ENCODE data around the gene GDE1. TPM values are rescaled to one million over a fixed set of nuclear protein-coding genes. Genes with fewer than 3 reads are reported as not detected.

Gene GDE1
- polyA plus RNA-seq, 2 of the 4 experiments (the other 2 are of a cell fraction), result 54.9 to 85.2 TPM

- no peaks in the 10 kb centered on the region for H3K9me3 ChIP-seq
- POLR2A ChIA-PET, result no interaction called here
- 100% methylated on average over 2 of the region's 2 CpGs for WGBS (ENCODE audit: missing lambda C conversion rate)
- no peak for FAIRE-seq
- H3K4me2 ChIP-seq, result no peak overlapping the region
- H3K27ac ChIP-seq, result no peak overlapping the region
- no peak for TF ChIP-seq CEBPB (IDR thresholded peaks at IDR 0.05)
- no peak for TF ChIP-seq RNF2 (IDR thresholded peaks at IDR 0.05; ENCODE audit: borderline replicate concordance, low read depth)
- TF ChIP-seq EP300 (IDR thresholded peaks at IDR 0.05), result no peak
- TF ChIP-seq CHD2 (IDR thresholded peaks at IDR 0.05; ENCODE audit: low read length, partially characterized antibody), result no peak
- no peak for TF ChIP-seq POLR2A (IDR thresholded peaks at IDR 0.05; ENCODE audit: low read length)
- no peak for TF ChIP-seq FOXS1 (CRISPR knock-in tag; IDR thresholded peaks at IDR 0.05)
- no peak for TF ChIP-seq GATA3 (IDR thresholded peaks at IDR 0.05; ENCODE audit: borderline replicate concordance)
- TF ChIP-seq MAX (IDR thresholded peaks at IDR 0.05), result no peak
- no peak for TF ChIP-seq RFX5 (IDR thresholded peaks at IDR 0.05)
- TF ChIP-seq HOXA7 (CRISPR knock-in tag; IDR thresholded peaks at IDR 0.05), result no peak
- TF ChIP-seq CBX2 (IDR thresholded peaks at IDR 0.05; ENCODE audit: borderline replicate concordance, low read depth), result no peak
- no peak for TF ChIP-seq E2F6 (IDR thresholded peaks at IDR 0.05; ENCODE audit: borderline replicate concordance, low read depth)
- no peak for TF ChIP-seq JUNB (IDR thresholded peaks at IDR 0.05)
- TF ChIP-seq SMC3 (IDR thresholded peaks at IDR 0.05), result no peak
- TF ChIP-seq USF2 (IDR thresholded peaks at IDR 0.05), result no peak
- TF ChIP-seq MAZ (IDR thresholded peaks at IDR 0.05; ENCODE audit: borderline replicate concordance, low read depth, low read length), result no peak
- TF ChIP-seq MAFK (IDR thresholded peaks at IDR 0.05; ENCODE audit: partially characterized antibody), result no peak
- ATAC-seq, result no peak
- H3K4me1 ChIP-seq, result peaks cover 8% of the 10 kb centered on the region; the same call in 2 of the 3 replicates
- DNase-seq (ENCODE audit: low read depth in 1 of 2, low spot score in 1 of 2), result no peak
- CTCF ChIA-PET, result interaction anchor here (1.1 kb wide), 1 partner anchor 43 kb away, joined by 3 read pairs; no protein-coding TSS in a partner anchor
- H3K4me3 ChIP-seq, result no peak overlapping the region
Measured at GRCh38 chr16:19460397-19460796, 61.5 kb downstream of the GDE1 start.

GRCh38 chr16:19458722-19459379 is 63.0 kb downstream of the GDE1 start:
- H3K4me1 ChIP-seq, result peaks cover 3% of the 10 kb centered on the region; the same call in 2 of the 3 replicates
- no peak overlapping the region for H3K27ac ChIP-seq
- no peak overlapping the region for H3K4me2 ChIP-seq
- ChIA-PET CTCF (interaction anchor here (0.7 to 1.0 kb wide), 2 partner anchors 14 to 49 kb away, joined by 3 read pairs; no protein-coding TSS in a partner anchor), POLR2A (no interaction called here)
- no peak for DNase-seq (ENCODE audit: low read depth in 1 of 2, low spot score in 1 of 2)
- H3K9me3 ChIP-seq, result no peaks in the 10 kb centered on the region
- FAIRE-seq, result no peak
- no peak for TF ChIP-seq TP53 (CRISPR knock-in tag; IDR thresholded peaks at IDR 0.05)
- TF ChIP-seq RCOR1 (IDR thresholded peaks at IDR 0.05; ENCODE audit: low read depth, low read length), result no peak
- TF ChIP-seq CHD2 (IDR thresholded peaks at IDR 0.05; ENCODE audit: low read length, partially characterized antibody), result no peak
- H3K4me3 ChIP-seq, result no peak overlapping the region
- 91% methylated on average over 9 of the region's 9 CpGs for WGBS (ENCODE audit: missing lambda C conversion rate)
- no peak for ATAC-seq

Other genes with a start within 250 kb of the GDE1 start
- gene CLEC19A, start 236.4 kb downstream of the GDE1 start, polyA plus RNA-seq (2011; rRNA removed), result 0.09 and 0.15 TPM in 2 replicates
- gene CLEC19A, start 236.4 kb downstream of the GDE1 start, polyA plus RNA-seq (2017; fragmentation: RNase III; extraction: RNeasy Plus Mini Kit Qiagen cat#74134 plus additional on column Dnase treatment), result 0.49 to 0.58 TPM (median 0.50 TPM) in 3 replicates
- 14.8 and 17.1 TPM in 2 replicates for gene TMC5, start 104.2 kb downstream of the GDE1 start, polyA plus RNA-seq (2011; rRNA removed)
- gene TMC5, start 104.2 kb downstream of the GDE1 start, polyA plus RNA-seq (2017; fragmentation: RNase III; extraction: RNeasy Plus Mini Kit Qiagen cat#74134 plus additional on column Dnase treatment), result 8.3 to 11.1 TPM (median 9.5 TPM) in 3 replicates
- 14.0 and 15.3 TPM in 2 replicates for gene CCP110, start 1.8 kb upstream of the GDE1 start, polyA plus RNA-seq (2011; rRNA removed)
- 11.3 to 12.1 TPM (median 11.6 TPM) in 3 replicates for gene CCP110, start 1.8 kb upstream of the GDE1 start, polyA plus RNA-seq (2017; fragmentation: RNase III; extraction: RNeasy Plus Mini Kit Qiagen cat#74134 plus additional on column Dnase treatment)
- gene VPS35L, start 33.6 kb upstream of the GDE1 start, polyA plus RNA-seq (2011; rRNA removed), result 47.7 and 59.0 TPM in 2 replicates
- 35.0 to 38.4 TPM (median 37.6 TPM) in 3 replicates for gene VPS35L, start 33.6 kb upstream of the GDE1 start, polyA plus RNA-seq (2017; fragmentation: RNase III; extraction: RNeasy Plus Mini Kit Qiagen cat#74134 plus additional on column Dnase treatment)
- gene KNOP1, start 196.1 kb upstream of the GDE1 start, polyA plus RNA-seq (2011; rRNA removed), result 26.2 and 44.8 TPM in 2 replicates
- gene KNOP1, start 196.1 kb upstream of the GDE1 start, polyA plus RNA-seq (2017; fragmentation: RNase III; extraction: RNeasy Plus Mini Kit Qiagen cat#74134 plus additional on column Dnase treatment), result 38.2 to 39.2 TPM (median 39.1 TPM) in 3 replicates
- gene IQCK, start 196.2 kb upstream of the GDE1 start, polyA plus RNA-seq (2011; rRNA removed), result 13.0 and 15.6 TPM in 2 replicates
- 10.3 to 12.5 TPM (median 12.1 TPM) in 3 replicates for gene IQCK, start 196.2 kb upstream of the GDE1 start, polyA plus RNA-seq (2017; fragmentation: RNase III; extraction: RNeasy Plus Mini Kit Qiagen cat#74134 plus additional on column Dnase treatment)

Data from A549 (cell line).